DND-41 (cell line): Measurements from ENCODE around the gene PIP5KL1.

Source experiments
- ATAC-seq: fragments of 200-7000 bp; cut with Tn5 transposase; 3 replicates; pipeline ENCODE4 v1.9.1; 2021; ENCODE audit warnings: low read depth; ENCODE audit not compliant: insufficient read depth
- DNase-seq: peaks from one replicate; pipeline ENCODE4 v3.0.0-alpha.2; 2020
- H2AFZ ChIP-seq: 2 replicates; pipeline ENCODE4 v1.6.0; 2012; ENCODE audit warnings: low read depth, low read length
- H3K27ac ChIP-seq: 2 replicates; pipeline ENCODE4 v1.5.1; 2012; ENCODE audit warnings: low read length, inconsistent platforms
- H3K27me3 ChIP-seq: fragments of 200-600 bp; sonication (generic); 2 replicates; pipeline ENCODE4 v1.6.0; 2012; ENCODE audit warnings: low read length, mild to moderate bottlenecking, inconsistent platforms; ENCODE audit not compliant: insufficient read depth, poor library complexity
- H3K36me3 ChIP-seq: 2 replicates; pipeline ENCODE4 v1.5.1; 2012; ENCODE audit warnings: low read length, inconsistent platforms; ENCODE audit not compliant: insufficient read depth
- H3K4me1 ChIP-seq: 2 replicates; pipeline ENCODE4 v1.5.1; 2012; ENCODE audit warnings: mild to moderate bottlenecking, low read length; ENCODE audit not compliant: insufficient read depth
- H3K4me2 ChIP-seq: 2 replicates; pipeline ENCODE4 v1.6.0; 2012; ENCODE audit warnings: mild to moderate bottlenecking, moderate library complexity, low read length, inconsistent platforms; ENCODE audit not compliant: insufficient read depth
- H3K4me3 ChIP-seq, 2 experiments: fragments of 200-600 bp in 1 of 2; shearing (Covaris generic) in 1 of 2; 2 replicates each; pipeline ENCODE4 v1.5.1; 2012 to 2016; ENCODE audit warnings: inconsistent platforms in 2 of 2, low read length in 2 of 2, mild to moderate bottlenecking in 2 of 2, low read depth in 1 of 2, moderate library complexity in 1 of 2
- H3K79me2 ChIP-seq: 2 replicates; pipeline ENCODE4 v1.6.0; 2012; ENCODE audit warnings: low read length, inconsistent platforms; ENCODE audit not compliant: insufficient read depth
- H3K9ac ChIP-seq: 2 replicates; pipeline ENCODE4 v1.6.0; 2012; ENCODE audit warnings: low read depth, mild to moderate bottlenecking, inconsistent platforms, low read length, moderate library complexity
- H3K9me3 ChIP-seq: 2 replicates; pipeline ENCODE4 v1.5.1; 2012; ENCODE audit warnings: low read length, moderate library complexity, mild to moderate bottlenecking, inconsistent platforms; ENCODE audit not compliant: insufficient read depth, severe bottlenecking
- H4K20me1 ChIP-seq: 2 replicates; pipeline ENCODE4 v1.6.0; 2012; ENCODE audit warnings: low read length; ENCODE audit not compliant: insufficient read depth
- CTCF ChIP-seq: IDR thresholded peaks from 2 replicates; pipeline ENCODE4 v1.5.1; 2012; ENCODE audit warnings: borderline replicate concordance, low read length, moderate library complexity, mild to moderate bottlenecking; ENCODE audit not compliant: poor library complexity, severe bottlenecking; ENCODE audit errors: extremely low read depth
- EZH2 ChIP-seq: IDR thresholded peaks from 3 replicates; pipeline ENCODE4 v1.6.1; 2012; ENCODE audit warnings: borderline replicate concordance, low read depth, mild to moderate bottlenecking, moderate library complexity, low read length, inconsistent platforms; ENCODE audit not compliant: severe bottlenecking

Gene PIP5KL1

GRCh38 chr9:127907867-127908659, 22.5 kb downstream of the PIP5KL1 start:
- TF ChIP-seq CTCF = no peak
- no peak for TF ChIP-seq EZH2
- H3K36me3 ChIP-seq = peaks cover 5% of the 10 kb centered on the region; the same call in 1 of the 2 replicates
- ATAC-seq = no peak
- H3K9me3 ChIP-seq = no peaks in the 10 kb centered on the region
- H3K4me1 ChIP-seq = no peaks in the 10 kb centered on the region
- no peak overlapping the region for H3K27ac ChIP-seq
- no peak overlapping the region for H3K9ac ChIP-seq
- H3K4me2 ChIP-seq = no peak overlapping the region
- H4K20me1 ChIP-seq = no peaks in the 10 kb centered on the region
- H3K4me3 ChIP-seq = no peak overlapping the region
- no peak overlapping the region for H2AFZ ChIP-seq
- DNase-seq = no peak
- no peaks in the 10 kb centered on the region for H3K27me3 ChIP-seq
- no peaks in the 10 kb centered on the region for H3K79me2 ChIP-seq

- DNase-seq = no peak
- no peaks in the 10 kb centered on the region for H3K36me3 ChIP-seq
- H3K9ac ChIP-seq = no peak overlapping the region
- no peak overlapping the region for H3K27ac ChIP-seq
- H4K20me1 ChIP-seq = no peaks in the 10 kb centered on the region
- no peak overlapping the region for H3K4me3 ChIP-seq
- ATAC-seq = no peak
- TF ChIP-seq CTCF (no peak), EZH2 (no peak)
- no peaks in the 10 kb centered on the region for H3K9me3 ChIP-seq
- no peaks in the 10 kb centered on the region for H3K4me1 ChIP-seq
- no peaks in the 10 kb centered on the region for H3K27me3 ChIP-seq
- no peak overlapping the region for H3K4me2 ChIP-seq
- no peaks in the 10 kb centered on the region for H3K79me2 ChIP-seq
- no peak overlapping the region for H2AFZ ChIP-seq
Observed at GRCh38 chr9:127905788-127906191, 24.8 kb downstream of the PIP5KL1 start.

GRCh38 chr9:127905004-127905728, 25.4 kb downstream of the PIP5KL1 start:
- no peak overlapping the region for H3K9ac ChIP-seq
- no peaks in the 10 kb centered on the region for H3K27me3 ChIP-seq
- H3K4me2 ChIP-seq = no peak overlapping the region
- H3K79me2 ChIP-seq = no peaks in the 10 kb centered on the region
- ATAC-seq (no peak), DNase-seq (no peak)
- no peak overlapping the region for H3K4me3 ChIP-seq
- H3K9me3 ChIP-seq = no peaks in the 10 kb centered on the region
- no peak overlapping the region for H3K27ac ChIP-seq
- TF ChIP-seq CTCF = no peak
- no peak for TF ChIP-seq EZH2
- no peaks in the 10 kb centered on the region for H3K36me3 ChIP-seq
- H2AFZ ChIP-seq = no peak overlapping the region
- no peaks in the 10 kb centered on the region for H4K20me1 ChIP-seq
- peaks cover under 1% of the 10 kb centered on the region; the same call in 1 of the 2 replicates for H3K4me1 ChIP-seq
